WTC11 (cell line): ENCODE data around the gene TOGARAM2.

Experiments used
- ATF3 ChIP-seq: sonication (generic); formaldehyde crosslinking; conservative IDR thresholded peaks from 2 replicates; pipeline ENCODE4 v1.8.1; 2022; ENCODE audit warnings: mild to moderate bottlenecking, missing genetic modification reagents
- CTCF ChIP-seq: fragments of 200-600 bp; IDR thresholded peaks from 2 replicates; pipeline ENCODE4 v1.8.0; 2022; ENCODE audit warnings: antibody characterized with exemption
- FOXJ3 ChIP-seq: sonication (generic); formaldehyde crosslinking; IDR thresholded peaks from 2 replicates; pipeline ENCODE4 v1.9.0; 2021; ENCODE audit warnings: missing genetic modification reagents, mild to moderate bottlenecking, borderline replicate concordance
- GABPB1 ChIP-seq: sonication (generic); formaldehyde crosslinking; IDR thresholded peaks from 2 replicates; pipeline ENCODE4 v1.8.1; 2023; ENCODE audit warnings: mild to moderate bottlenecking, missing genetic modification reagents
- NR2C2 ChIP-seq: sonication (generic); formaldehyde crosslinking; IDR thresholded peaks from 2 replicates; pipeline ENCODE4 v1.8.0; 2022; ENCODE audit warnings: mild to moderate bottlenecking, missing genetic modification reagents
- RORB ChIP-seq: fragments of 250-450 bp; sonication (Bioruptor Pico); IDR thresholded peaks from 2 replicates; pipeline ENCODE4 v1.9.0; 2021; ENCODE audit warnings: mild to moderate bottlenecking
- SP1 ChIP-seq: sonication (generic); formaldehyde crosslinking; conservative IDR thresholded peaks from 2 replicates; pipeline ENCODE4 v1.8.1; 2022; ENCODE audit warnings: missing genetic modification reagents
- TCF7 ChIP-seq: sonication (generic); formaldehyde crosslinking; IDR thresholded peaks from 2 replicates; pipeline ENCODE4 v1.8.0; 2022; ENCODE audit warnings: mild to moderate bottlenecking, low read depth, missing genetic modification reagents, moderate library complexity
- USF2 ChIP-seq: sonication (generic); formaldehyde crosslinking; IDR thresholded peaks from 2 replicates; pipeline ENCODE4 v1.8.1; 2023; ENCODE audit warnings: mild to moderate bottlenecking, missing genetic modification reagents, moderate library complexity

- TF ChIP-seq CTCF (no peak), SP1 (CRISPR knock-in tag) (no peak), NR2C2 (CRISPR knock-in tag) (no peak), USF2 (CRISPR knock-in tag) (no peak), RORB (CRISPR knock-in tag) (no peak), GABPB1 (no peak), TCF7 (CRISPR knock-in tag) (no peak), FOXJ3 (CRISPR knock-in tag) (no peak), ATF3 (no peak)
These were observed 29.8 kb downstream of the TOGARAM2 start for GRCh38 chr2:29010946-29011345.
